Natural killer cell treated with Interleukin-12 subunit alpha and Interleukin-12 subunit beta and Interleukin-15 and Interleukin-18, amount 100 ng/mL, for 72 hours (primary cell): Measurements from ENCODE around the gene SPOCK1. TPM values are rescaled to one million over a fixed set of nuclear protein-coding genes. Genes with fewer than 3 reads are reported as not detected.
A peak's percentile ranks its signal among the peaks of the same experiment; 100 is the strongest.
"Not testable (repeated sequence)": the region's sequence is repeated elsewhere in the genome, so short reads cannot be mapped to it uniquely, and the experiment has no call there.

Experiments used
- ATAC-seq, 2 donors: fragments of 150-1000 bp; cut with Tn5 transposase in 1 of 2; sonication (Bioruptor Pico), chemical (Tn5 transposase) in 1 of 2; 2 replicates each; pipeline ENCODE4 v1.10.0; 2021
- DNase-seq: peaks from one replicate; pipeline ENCODE4 v3.0.0; 2022; ENCODE audit warnings: low spot score
- H3K27ac Mint-ChIP-seq, 2 donors: 1 replicate in 1 of 2; 2 replicates in 1 of 2; pipeline ENCODE4 v1.8.0; 2022; ENCODE audit warnings: mixed read lengths in 2 of 2, mild to moderate bottlenecking in 1 of 2, moderate library complexity in 1 of 2
- H3K27me3 Mint-ChIP-seq, 2 donors: 1 replicate in 1 of 2; 2 replicates in 1 of 2; pipeline ENCODE4 v1.8.0; 2022; ENCODE audit warnings: mixed read lengths in 2 of 2
- H3K36me3 Mint-ChIP-seq: one replicate; pipeline ENCODE4 v1.8.0; 2022; ENCODE audit warnings: mixed read lengths
- H3K4me1 Mint-ChIP-seq, 2 donors: 1 replicate in 1 of 2; 2 replicates in 1 of 2; pipeline ENCODE4 v1.8.0; 2022; ENCODE audit warnings: low read depth in 2 of 2, mixed read lengths in 2 of 2, mild to moderate bottlenecking in 1 of 2
- H3K4me3 Mint-ChIP-seq: one replicate; pipeline ENCODE4 v1.8.0; 2022; ENCODE audit warnings: mixed read lengths
- H3K9me3 Mint-ChIP-seq: 2 replicates; pipeline ENCODE4 v1.8.0; 2022; ENCODE audit warnings: mixed read lengths
- total RNA-seq, 2 donors: library from RNA; stranded (reverse); gene quantifications; one replicate each; pipeline ENCODE4 v1.2.3, GENCODE V29; 2022

Gene SPOCK1
- total RNA-seq, 2 donors from 2014 or later = not detected

- Mint-ChIP-seq H3K27ac (no peak overlapping the region), H3K4me1 (no peaks in the 10 kb centered on the region), H3K4me3 (no peak overlapping the region), H3K27me3 (peaks cover 2 to 9% of the 10 kb centered on the region in 2 donors), H3K36me3 (no peaks in the 10 kb centered on the region), H3K9me3 (no peaks in the 10 kb centered on the region)
- no peak for ATAC-seq
- no peak for DNase-seq
Observed at GRCh38 chr5:137245438-137245837, 253.7 kb downstream of the SPOCK1 start.

GRCh38 chr5:137240285-137240684, 258.8 kb downstream of the SPOCK1 start:
- DNase-seq (no peak), ATAC-seq (no peak)
- Mint-ChIP-seq H3K9me3 (no peaks in the 10 kb centered on the region), H3K36me3 (no peaks in the 10 kb centered on the region), H3K27me3 (peaks cover 3 to 17% of the 10 kb centered on the region in 2 donors), H3K4me3 (no peak overlapping the region), H3K4me1 (no peaks in the 10 kb centered on the region), H3K27ac (no peak overlapping the region)

GRCh38 chr5:137236849-137237507, 262.1 kb downstream of the SPOCK1 start:
- Mint-ChIP-seq H3K27ac (no peak overlapping the region), H3K4me1 (no peaks in the 10 kb centered on the region), H3K9me3 (no peaks in the 10 kb centered on the region), H3K36me3 (no peaks in the 10 kb centered on the region), H3K4me3 (no peak overlapping the region), H3K27me3 (peaks cover 3 to 25% of the 10 kb centered on the region in 2 donors)
- DNase-seq (no peak), ATAC-seq (no peak)

GRCh38 chr5:137236252-137236651, 262.9 kb downstream of the SPOCK1 start:
- Mint-ChIP-seq H3K27me3 (peaks cover 3 to 25% of the 10 kb centered on the region in 2 donors), H3K27ac (no peak overlapping the region), H3K9me3 (no peaks in the 10 kb centered on the region), H3K36me3 (no peaks in the 10 kb centered on the region), H3K4me1 (no peaks in the 10 kb centered on the region), H3K4me3 (no peak overlapping the region)
- ATAC-seq (no peak), DNase-seq (no peak)

- Mint-ChIP-seq H3K27ac (no peak overlapping the region), H3K4me1 (no peaks in the 10 kb centered on the region), H3K9me3 (no peaks in the 10 kb centered on the region), H3K27me3 (peaks cover 3 to 19% of the 10 kb centered on the region in 2 donors), H3K4me3 (no peak overlapping the region), H3K36me3 (no peaks in the 10 kb centered on the region)
- DNase-seq (no peak), ATAC-seq (peak in 1 of 2 donors; percentile 24)
Observed at GRCh38 chr5:137234973-137235943, 263.9 kb downstream of the SPOCK1 start.

- no peak overlapping the region for H3K4me3 Mint-ChIP-seq
- no peak overlapping the region for H3K27ac Mint-ChIP-seq
- peaks cover 3 to 17% of the 10 kb centered on the region in 2 donors for H3K27me3 Mint-ChIP-seq
- no peaks in the 10 kb centered on the region for H3K9me3 Mint-ChIP-seq
- H3K4me1 Mint-ChIP-seq = no peaks in the 10 kb centered on the region
- DNase-seq = no peak
- ATAC-seq = no peak
- no peaks in the 10 kb centered on the region for H3K36me3 Mint-ChIP-seq
Observed at GRCh38 chr5:137233726-137234125, 265.4 kb downstream of the SPOCK1 start.

- H3K27me3 Mint-ChIP-seq = peaks cover 3 to 15% of the 10 kb centered on the region in 2 donors
- not testable (repeated sequence) for H3K36me3 Mint-ChIP-seq, H3K4me1 Mint-ChIP-seq, DNase-seq, H3K9me3 Mint-ChIP-seq, H3K27ac Mint-ChIP-seq, ATAC-seq, H3K4me3 Mint-ChIP-seq
Observed at GRCh38 chr5:137233304-137233703, 265.8 kb downstream of the SPOCK1 start.

GRCh38 chr5:137231540-137231939, 267.6 kb downstream of the SPOCK1 start:
- Mint-ChIP-seq H3K9me3 (no peaks in the 10 kb centered on the region), H3K4me1 (no peaks in the 10 kb centered on the region), H3K27me3 (peaks cover under 1 to 12% of the 10 kb centered on the region in 2 donors), H3K36me3 (no peaks in the 10 kb centered on the region), H3K4me3 (no peak overlapping the region), H3K27ac (no peak overlapping the region)
- ATAC-seq (no peak), DNase-seq (no peak)

GRCh38 chr5:137228816-137229215, 270.3 kb downstream of the SPOCK1 start:
- no peak for DNase-seq
- Mint-ChIP-seq H3K4me3 (no peak overlapping the region), H3K27ac (no peak overlapping the region), H3K4me1 (no peaks in the 10 kb centered on the region), H3K9me3 (no peaks in the 10 kb centered on the region), H3K36me3 (no peaks in the 10 kb centered on the region), H3K27me3 (no peaks in the 10 kb centered on the region)
- ATAC-seq = no peak

- ATAC-seq = no peak
- no peaks in the 10 kb centered on the region for H3K4me1 Mint-ChIP-seq
Observed at GRCh38 chr5:137226081-137226480, 273.0 kb downstream of the SPOCK1 start.

GRCh38 chr5:137223324-137224295, 275.5 kb downstream of the SPOCK1 start:
- no peak for ATAC-seq
- Mint-ChIP-seq H3K36me3 (no peaks in the 10 kb centered on the region), H3K27me3 (no peaks in the 10 kb centered on the region)

More at GRCh38 chr5:137226081-137226480, 273.0 kb downstream of the SPOCK1 start:
- DNase-seq = no peak
- Mint-ChIP-seq H3K36me3 (no peaks in the 10 kb centered on the region), H3K27ac (no peak overlapping the region), H3K27me3 (no peaks in the 10 kb centered on the region), H3K9me3 (no peaks in the 10 kb centered on the region), H3K4me3 (no peak overlapping the region)

GRCh38 chr5:137221943-137222342, 277.2 kb downstream of the SPOCK1 start:
- ATAC-seq = no peak
- H3K9me3 Mint-ChIP-seq = no peaks in the 10 kb centered on the region

More at GRCh38 chr5:137223324-137224295, 275.5 kb downstream of the SPOCK1 start:
- Mint-ChIP-seq H3K4me1 (no peaks in the 10 kb centered on the region), H3K27ac (no peak overlapping the region), H3K9me3 (no peaks in the 10 kb centered on the region), H3K4me3 (no peak overlapping the region)
- no peak for DNase-seq

GRCh38 chr5:137220523-137220927, 278.6 kb downstream of the SPOCK1 start:
- Mint-ChIP-seq H3K9me3 (no peaks in the 10 kb centered on the region), H3K27ac (no peak overlapping the region), H3K36me3 (no peaks in the 10 kb centered on the region), H3K27me3 (peaks cover 0 to 12% of the 10 kb centered on the region in 2 donors), H3K4me1 (no peaks in the 10 kb centered on the region), H3K4me3 (no peak overlapping the region)
- ATAC-seq = peak in 1 of 2 donors; percentile 53
- no peak for DNase-seq

More at GRCh38 chr5:137221943-137222342, 277.2 kb downstream of the SPOCK1 start:
- no peak for DNase-seq
- Mint-ChIP-seq H3K27me3 (no peaks in the 10 kb centered on the region), H3K36me3 (no peaks in the 10 kb centered on the region), H3K4me3 (no peak overlapping the region), H3K4me1 (no peaks in the 10 kb centered on the region), H3K27ac (no peak overlapping the region)
